GM19240 (cell line): ENCODE results near the gene CNTN5.

Experiments used
- DNase-seq: peaks from one replicate; pipeline ENCODE4 v3.0.0; 2011; ENCODE audit warnings: low spot score; ENCODE audit not compliant: insufficient read length

The CNTN5 gene

DNA sequence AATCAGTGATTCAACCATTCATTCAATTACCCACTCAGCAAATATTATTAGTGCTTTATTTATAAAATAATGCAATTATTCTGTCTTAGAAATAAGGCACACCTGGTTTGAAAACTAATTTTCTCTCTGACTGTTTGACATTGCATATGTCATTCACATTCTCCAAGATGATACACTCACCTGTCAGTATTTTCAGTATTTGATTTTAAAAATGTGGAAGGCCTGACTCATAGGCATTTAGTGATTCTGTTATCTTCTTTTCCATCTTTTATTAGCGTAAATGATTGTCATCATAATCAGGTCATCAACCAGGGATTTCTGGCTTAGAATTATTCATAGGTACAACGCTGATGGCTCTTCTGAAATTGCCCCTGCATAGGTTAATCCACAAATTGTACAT lies 480.9 kb downstream of the CNTN5 start:
- DNase-seq = no peak

DNA sequence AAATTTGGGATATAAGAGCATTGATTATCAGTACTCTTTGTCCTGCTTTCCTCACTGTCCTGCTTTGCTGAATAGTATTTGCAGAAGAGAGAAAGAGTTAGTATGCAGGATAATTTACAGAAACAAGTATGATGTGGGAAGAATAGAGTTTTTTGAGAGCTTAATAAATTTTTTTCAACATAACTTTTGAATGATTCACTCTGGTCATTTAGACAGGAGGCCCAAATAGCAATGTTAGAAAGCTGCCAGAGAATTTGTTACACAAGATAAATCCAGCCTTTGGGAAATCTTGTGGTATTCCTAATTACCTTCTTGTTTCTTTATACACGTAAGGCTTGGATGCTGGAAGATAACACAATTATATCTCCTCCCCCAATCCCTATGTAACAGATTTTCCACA lies 484.6 kb downstream of the CNTN5 start:
- DNase-seq = no peak

DNA sequence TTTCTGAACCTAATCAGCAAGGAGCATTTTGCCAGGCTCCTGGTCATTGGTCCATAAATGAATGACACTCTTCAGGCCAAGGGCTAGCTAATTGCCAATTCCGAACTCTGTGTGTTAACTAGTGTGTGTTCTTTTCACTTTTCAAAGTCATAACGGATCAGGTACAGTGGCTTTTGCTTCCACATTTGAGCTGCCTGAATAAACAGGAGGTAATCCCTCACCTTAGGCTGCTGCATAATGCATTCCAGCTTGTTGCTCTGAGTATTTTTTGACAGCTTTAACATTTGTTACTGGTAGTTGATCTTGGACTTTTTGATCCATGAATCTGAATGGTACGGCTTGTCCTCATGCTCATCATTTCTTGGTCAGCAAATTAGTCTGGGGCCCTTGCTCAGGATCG lies 485.1 kb downstream of the CNTN5 start:
- no peak for DNase-seq

DNA sequence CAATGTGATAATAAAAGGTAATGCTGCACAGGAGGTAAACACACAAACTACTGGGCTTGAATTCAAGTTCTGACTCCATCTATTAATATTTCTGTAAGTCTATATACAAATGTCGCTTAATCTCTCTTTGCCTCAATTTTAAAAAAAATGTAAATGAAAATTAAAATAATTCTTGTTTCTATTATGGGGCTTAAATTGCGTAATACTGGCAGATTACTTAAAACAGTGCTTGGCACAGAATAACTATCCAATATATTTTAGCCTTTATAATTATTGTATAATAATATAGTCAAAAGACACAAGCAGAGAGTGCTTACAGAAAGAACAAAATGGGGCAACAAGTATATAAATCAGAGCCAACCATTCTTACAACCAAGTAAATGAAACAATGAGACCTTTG lies 489.1 kb downstream of the CNTN5 start:
- no peak for DNase-seq

DNA sequence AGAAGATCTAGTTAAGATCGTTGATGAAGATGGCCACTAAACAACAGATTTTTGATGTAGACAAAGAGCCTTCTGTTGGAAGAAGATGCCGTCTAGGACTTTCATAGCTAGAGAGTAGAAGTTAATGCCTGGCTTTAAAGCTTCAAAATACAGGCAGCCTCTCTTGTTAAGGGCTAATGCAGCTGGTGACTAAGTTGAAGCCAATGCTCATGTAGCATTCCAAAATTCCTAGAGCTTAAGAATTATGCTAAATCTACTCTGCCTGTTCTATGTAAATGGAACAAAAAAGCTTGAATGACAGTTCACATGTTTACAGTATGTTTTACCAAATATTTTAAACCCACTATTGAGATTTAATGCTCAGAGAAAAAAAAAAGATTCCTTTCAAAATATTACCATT lies 492.6 kb downstream of the CNTN5 start:
- no peak for DNase-seq

DNA sequence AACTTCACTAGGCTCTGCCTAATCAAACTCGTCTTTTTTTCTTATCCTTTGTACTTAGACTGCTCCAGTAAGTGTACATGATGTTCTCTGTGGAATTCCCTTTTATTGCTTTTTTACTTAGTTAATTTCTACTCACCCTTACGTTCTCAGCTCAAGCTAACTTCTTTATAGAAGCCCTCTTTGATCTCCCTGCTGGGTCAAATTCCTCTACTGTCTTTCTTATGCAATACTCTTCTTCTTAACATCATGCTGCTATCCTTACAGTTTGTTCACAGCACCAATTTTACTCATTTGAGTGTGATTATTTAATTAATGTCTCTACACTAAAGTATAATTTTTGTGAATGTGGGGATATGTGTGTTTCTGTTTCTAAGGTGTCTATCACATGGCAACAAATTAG lies 498.3 kb downstream of the CNTN5 start:
- DNase-seq = no peak

DNA sequence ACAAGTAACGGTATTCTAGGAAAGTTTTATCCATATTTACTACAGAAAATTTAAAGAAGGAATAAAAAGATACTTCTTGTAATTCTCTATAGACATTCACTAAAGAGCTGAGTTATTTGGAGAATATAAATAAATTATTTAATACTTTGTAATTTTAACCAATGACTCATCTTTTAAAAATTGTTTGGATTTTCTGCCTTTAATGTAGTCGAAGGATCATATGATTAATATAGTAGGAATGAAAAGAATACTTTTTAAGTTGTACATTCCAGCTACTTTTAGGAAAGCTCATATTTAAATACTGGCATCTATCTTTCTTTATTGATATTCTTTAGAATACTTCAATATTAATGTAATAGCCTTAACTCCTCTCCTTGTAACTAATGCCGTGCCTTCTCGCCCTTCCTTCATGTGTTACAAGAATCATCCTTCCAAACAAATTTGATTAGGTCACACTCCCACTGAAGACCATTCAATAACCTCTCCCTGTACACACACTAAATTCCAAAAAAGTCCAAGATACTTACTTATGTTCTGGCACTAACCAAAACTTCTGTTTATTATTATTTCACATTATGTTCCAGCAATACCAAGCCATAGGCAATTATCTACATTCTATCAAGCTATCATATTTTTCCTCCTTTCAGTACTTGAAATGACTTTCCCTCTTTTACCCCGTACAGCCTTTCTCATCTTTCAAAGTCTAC lies 501.9 kb downstream of the CNTN5 start:
- no peak for DNase-seq

DNA sequence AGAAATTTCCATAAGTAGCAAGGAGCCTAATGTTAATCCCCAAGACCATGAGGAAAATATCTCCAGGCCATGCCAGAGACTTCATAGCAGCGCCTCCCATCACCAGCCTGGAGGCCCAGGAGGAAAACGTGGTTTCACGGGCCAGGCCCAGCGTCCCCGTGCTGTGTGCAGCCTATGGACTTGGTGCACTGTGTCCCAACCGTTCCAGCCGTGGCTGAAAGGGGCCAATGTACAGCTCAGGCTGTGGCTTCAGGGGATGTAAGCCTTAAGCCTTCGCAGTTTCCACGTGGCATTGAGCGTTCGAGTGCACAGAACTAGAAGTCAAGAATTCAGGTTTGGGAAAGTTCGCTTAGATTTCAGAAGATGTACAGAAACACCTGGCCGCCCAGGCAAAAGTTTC lies 510.7 kb downstream of the CNTN5 start:
- no peak for DNase-seq

DNA sequence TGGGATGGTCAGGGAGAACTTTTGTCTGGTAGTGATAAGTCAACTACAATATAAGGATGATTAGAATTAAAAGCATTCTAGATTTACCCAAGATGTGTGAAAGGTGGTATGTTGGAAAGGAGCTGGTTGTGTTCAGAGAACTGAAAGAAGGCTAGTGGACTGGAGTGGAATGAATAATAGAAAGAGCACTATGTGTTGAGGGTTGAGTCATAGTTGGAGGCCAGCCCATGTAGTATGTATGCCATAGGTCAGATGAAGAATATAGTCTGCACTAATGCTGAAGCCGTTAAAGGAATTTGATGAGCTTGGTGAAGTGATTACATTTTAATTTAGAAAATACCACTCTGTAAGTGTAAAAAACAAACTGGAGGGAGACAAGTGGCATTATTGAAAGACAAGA lies 514.1 kb downstream of the CNTN5 start:
- DNase-seq = no peak

DNA sequence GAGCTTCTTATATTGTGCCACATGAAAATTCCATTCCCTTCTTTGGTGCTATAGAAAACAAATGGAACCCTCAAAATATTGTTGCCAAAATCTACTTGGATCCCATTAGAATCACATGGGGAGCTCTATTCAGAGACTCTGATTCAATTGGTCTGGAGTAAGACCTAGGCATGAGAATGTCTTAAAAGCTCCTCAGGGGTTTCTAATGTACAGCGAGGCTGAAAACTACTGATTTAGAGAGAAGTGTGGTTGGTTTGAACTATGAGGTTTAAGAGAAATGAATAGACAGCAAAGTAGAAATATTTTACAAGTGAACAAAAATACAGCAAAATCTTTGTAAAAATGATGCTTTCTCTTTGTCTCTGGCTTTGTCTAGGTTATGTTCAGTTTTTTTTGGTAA lies 514.7 kb downstream of the CNTN5 start:
- DNase-seq = no peak

DNA sequence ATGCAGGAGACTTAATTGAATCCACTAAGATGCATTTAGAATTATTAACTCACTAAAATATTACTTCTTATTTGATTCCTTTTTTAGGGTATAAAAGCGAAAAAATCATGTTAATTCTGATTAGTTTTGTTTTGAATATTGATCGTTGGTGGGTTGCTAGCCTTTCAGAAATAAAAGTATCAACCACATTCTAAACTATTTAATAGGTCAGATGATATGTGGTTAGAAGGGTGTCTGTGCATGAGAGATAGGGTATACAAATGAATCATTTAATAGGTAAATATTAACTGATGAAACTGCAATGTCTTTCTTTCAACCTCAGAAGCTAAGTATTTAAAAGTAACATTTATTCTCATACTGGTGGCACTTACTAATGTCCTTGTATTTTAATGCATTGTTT lies 515.1 kb downstream of the CNTN5 start:
- DNase-seq = no peak

DNA sequence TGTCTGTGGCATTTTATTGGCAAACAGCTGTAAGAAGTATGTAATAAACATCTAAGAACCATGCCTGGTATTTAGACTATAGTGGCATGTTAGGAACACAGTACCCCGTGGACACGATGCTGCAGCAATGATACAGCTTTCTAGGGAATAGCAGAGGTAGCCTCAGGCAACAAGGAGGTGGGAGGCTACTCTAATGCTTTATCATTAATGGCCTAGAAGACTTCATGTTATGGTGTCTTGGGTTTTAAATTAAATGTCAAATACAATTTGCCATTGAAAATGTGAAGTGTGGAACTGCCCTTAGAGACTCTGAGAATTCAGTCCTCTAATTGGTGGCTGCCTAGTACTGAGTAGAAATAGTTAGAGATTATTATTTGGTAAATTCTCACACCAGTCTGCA lies 516.9 kb downstream of the CNTN5 start:
- DNase-seq = no peak

DNA sequence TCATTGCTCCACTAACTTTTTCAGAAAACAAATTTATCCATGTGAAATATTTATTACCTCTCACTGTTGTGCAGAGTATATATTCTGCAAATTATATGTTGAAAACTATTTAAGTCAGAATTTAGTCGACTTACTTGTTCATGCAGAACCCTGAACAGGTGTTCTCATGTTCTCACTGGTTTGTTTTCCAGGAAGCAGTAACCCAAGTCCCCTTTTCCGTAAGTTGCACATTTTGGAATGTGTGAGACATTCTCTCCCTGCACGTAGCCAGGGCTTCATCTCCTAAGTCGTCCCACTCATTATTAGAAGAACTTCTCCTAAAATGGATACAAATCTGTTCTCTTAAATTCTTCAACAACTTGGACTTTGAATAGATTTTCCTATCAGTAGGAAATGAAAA lies 524.9 kb downstream of the CNTN5 start:
- DNase-seq = no peak

DNA sequence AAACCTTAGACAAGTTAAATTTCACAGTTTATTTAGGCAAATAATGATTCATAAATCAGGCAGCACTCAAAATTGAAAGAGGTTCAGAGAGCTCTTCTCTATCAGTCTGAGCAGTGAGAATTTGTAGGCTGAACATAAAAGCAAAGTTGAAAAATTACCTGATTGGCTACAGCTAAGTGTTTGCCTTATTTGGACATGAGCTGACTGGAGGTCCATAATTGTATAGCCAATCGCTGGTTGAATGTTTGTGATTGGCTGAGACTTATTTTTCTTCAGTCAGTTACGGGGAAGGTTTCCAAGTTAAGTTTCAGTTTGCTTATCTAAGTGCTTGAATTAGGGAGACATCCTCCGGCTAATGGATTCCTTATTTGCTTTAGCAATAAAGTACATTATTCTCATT lies 527.5 kb downstream of the CNTN5 start:
- DNase-seq = no peak

DNA sequence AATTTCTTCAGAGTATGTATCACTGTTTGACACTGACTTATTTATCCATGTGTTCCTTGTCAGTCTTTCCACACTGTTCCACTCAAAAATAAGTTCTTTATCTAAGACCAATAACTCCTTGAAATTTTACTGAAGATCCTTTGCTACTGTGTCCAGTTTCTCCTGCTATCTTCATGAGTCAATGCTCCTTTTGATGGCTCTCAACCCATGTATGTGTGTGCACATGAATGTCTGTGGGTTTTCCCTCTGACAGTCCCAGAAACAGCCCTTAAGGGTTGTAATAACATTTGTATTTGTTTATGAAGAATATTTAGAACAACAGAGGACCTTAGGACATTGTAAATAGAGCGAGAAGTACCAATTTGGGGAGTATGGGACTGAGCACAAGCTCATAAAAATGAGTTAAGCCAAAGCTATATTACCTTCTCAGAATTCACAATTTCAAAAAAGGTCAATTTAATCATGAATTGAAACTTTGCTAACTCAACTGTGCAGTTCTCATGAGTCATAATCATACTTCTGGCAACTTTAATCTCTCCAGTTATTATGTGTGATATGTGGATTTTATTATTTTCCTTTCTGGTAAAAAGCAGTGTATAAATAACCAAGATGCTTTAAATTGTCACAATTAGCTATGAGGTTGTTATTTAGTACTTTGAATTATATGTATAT lies 533.6 kb downstream of the CNTN5 start:
- no peak for DNase-seq

DNA sequence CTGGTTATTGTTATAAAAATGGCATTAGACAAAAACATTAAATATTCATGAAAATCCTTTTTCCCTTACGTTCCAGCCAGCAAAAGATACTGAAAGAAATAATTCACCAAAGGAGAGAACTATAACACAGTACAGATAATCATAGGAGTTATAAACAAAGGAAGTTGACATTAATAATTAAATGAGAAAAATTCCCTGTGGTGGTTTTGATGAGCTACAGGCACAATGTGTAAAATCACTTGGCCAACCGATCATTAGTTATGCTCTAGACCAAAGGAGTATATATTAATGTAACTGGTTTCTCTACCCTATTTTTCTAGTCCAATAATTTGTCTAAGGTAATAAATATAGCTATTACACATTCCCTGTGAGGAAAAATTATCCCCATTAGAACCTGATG lies 534.7 kb downstream of the CNTN5 start:
- DNase-seq = no peak

DNA sequence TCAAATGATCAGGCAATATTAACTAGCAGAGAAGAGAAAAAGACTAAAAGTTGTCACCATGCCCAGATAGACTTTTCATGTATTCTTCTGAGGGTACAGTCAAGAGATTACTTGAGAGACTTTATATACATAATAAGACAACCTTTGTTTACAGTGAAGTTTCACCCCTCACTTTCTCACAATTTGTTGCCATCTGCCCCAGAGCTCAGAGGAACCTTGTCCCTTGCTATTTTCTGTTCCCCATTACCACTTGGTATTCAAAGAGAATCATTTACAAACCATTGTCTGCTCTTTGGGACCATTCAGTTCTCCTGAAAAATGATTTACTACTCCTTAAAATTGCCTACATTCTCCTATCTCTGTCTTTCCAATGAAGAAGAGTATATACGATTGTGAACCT lies 544.6 kb downstream of the CNTN5 start:
- DNase-seq = no peak

DNA sequence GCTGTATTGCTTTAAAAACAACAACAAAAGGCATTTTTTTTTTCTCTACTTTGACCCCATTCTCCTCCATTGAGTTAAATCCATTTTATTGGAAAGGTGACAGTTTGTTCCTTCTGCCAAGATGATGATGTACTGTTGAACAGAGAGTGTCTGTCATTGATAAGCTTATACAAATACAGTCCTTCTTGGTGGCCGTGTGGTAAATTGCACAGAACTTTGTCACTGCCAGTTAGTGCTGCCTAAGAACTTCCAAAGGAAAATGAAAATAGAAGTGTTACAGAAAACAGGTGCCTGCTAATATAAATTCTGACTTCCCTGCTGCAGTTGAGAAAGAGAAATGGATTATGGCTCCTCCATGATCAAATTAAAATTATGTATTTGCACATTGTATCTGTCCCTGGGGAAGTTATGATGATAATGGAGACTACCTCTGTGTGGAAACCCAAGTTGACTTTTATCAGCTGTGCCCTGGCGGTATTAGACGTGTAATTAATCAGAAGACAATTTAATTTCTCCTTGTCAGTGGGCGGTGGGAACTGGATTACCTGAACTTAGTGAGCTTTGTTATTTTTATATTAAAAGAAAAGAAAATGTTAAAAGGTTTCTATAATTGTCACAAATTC lies 546.7 kb downstream of the CNTN5 start:
- no peak for DNase-seq

DNA sequence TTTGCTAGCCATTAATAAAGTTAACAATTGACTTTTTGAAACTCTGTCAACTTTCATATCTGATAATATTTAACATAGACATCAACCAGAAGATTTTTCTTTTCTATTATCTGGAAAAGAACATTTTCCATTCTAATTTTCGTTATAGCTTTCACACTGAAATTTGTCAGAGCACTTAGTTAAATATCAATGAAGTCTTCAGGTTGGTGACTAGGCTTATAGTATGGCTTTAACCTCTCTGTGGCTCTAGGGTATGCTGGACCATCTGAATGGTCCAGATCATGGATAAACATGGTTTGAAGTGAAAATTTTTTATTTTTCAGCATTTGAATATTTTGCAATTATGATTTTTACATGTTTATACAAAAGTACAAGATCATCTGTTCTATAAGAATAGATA lies 548.1 kb downstream of the CNTN5 start:
- no peak for DNase-seq

DNA sequence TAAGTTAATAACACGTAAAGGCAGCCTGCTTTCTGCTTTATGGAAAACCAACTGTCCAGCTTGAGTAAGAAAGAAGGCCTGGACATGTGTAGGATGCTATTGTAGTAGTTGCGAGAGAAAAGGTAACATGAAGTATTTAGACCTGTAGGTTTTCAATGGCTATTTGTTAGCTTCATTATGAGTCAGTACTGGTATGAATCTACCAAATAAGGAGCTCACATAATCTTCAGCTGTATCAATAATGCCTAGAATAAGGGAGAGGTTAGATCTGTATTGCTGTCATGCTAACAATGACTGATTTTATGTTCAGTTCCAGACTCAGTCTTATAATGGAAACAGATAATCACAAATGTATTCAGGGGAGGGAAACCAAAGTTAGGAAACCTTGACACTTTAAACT lies 550.3 kb downstream of the CNTN5 start:
- DNase-seq = no peak

DNA sequence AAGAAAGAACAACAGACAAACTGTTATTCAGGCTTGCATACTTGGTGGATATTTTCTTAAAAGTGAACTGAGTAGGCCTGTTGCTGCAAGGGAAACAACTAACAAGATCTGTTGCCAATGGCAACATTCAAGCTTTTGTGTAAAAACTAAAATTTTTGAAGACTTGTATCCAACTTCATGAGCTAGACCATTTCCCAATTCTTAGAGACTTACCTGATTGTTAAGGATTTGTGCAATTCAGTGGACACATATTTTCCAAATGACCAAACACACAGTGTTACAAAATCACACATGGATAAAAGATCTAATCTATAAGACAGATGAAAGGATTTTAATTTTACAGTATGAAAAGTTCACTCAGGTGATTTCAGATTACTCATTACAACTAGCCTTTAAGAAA lies 564.1 kb downstream of the CNTN5 start:
- DNase-seq = no peak

DNA sequence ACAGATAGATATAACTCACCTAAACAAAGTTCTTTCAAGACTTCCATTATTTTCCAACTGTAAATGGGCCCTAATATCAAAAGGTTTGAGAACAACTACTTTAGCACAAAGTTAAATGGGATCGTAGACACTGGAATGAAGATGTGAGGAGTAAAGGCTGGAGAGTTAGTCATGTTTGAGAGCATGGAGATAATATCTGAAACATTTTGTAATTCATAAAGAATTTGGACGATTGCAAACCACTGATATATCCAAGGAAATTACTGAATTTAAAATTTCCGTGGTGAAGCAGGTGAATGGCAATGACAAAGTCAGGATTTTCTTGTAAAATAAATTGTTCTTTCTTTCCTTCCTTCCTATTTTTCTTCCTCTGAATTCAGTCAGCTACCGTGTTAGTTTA lies 564.9 kb downstream of the CNTN5 start:
- DNase-seq = no peak

DNA sequence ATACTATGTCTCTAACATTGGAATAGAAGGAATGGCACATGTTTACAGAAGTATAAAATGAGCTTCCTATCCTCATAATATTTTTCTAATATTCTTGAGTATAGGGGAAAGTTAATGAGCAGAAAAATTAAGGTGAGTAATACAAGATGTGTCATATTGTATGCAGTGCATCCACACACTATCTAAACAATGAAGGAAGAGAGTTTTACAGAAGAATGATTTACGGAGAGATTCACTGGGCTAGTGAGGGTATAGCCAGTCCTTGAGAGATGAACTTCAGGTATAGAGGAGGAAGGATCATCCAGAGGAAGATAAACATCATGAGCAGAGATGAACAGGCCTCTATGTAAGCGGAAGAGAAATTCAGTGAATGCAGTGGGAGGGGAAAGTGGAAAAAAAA lies 569.0 kb downstream of the CNTN5 start:
- DNase-seq = no peak
